HepG2 (cell line): ENCODE results near the gene ZNF845. TPM values are rescaled to one million over a fixed set of nuclear protein-coding genes. Genes with fewer than 3 reads are reported as not detected.

Source experiments
- ASH2L ChIP-seq: fragments of 300-600, 200-600 bp; sonication (generic); IDR thresholded peaks from 2 replicates; pipeline ENCODE4 v1.7.0; 2017; ENCODE audit warnings: low read depth, mild to moderate bottlenecking, moderate library complexity, mixed read lengths, low read length; ENCODE audit not compliant: insufficient read length
- CREB1 ChIP-seq, 2 experiments: fragments of 450-650 bp in 1 of 2; IDR thresholded peaks; 2 replicates each; pipeline ENCODE4 v1.6.1; 2016 to 2017; ENCODE audit warnings: control low read depth in 1 of 2, mild to moderate bottlenecking in 1 of 2, missing compliant biosample characterization in 1 of 2, missing genetic modification characterization in 1 of 2
- FOXA1 ChIP-seq, 2 experiments: fragments of 450-650 bp in 1 of 2; sonication (generic) in 1 of 2; formaldehyde crosslinking in 1 of 2; IDR thresholded peaks; 2 replicates each; pipeline versions ENCODE4 v1.4.0 to v1.6.1; 2016 to 2020; ENCODE audit warnings: missing genetic modification reagents in 1 of 2
- FOXJ3 ChIP-seq: sonication (generic); formaldehyde crosslinking; IDR thresholded peaks from 2 replicates; pipeline ENCODE4 v1.4.0; 2020; ENCODE audit warnings: missing genetic modification reagents, mild to moderate bottlenecking, borderline replicate concordance
- GATAD1 ChIP-seq: IDR thresholded peaks from 2 replicates; pipeline ENCODE4 v1.6.1; 2016; ENCODE audit warnings: missing genetic modification reagents, missing compliant biosample characterization
- GZF1 ChIP-seq: sonication (generic); formaldehyde crosslinking; IDR thresholded peaks from 2 replicates; pipeline ENCODE4 v1.5.1; 2020; ENCODE audit warnings: mild to moderate bottlenecking, missing genetic modification reagents
- HCFC1 ChIP-seq: fragments of 150-350 bp; IDR thresholded peaks from 2 replicates; pipeline ENCODE4 v1.6.1; 2014; ENCODE audit warnings: low read depth, low read length
- HNRNPLL ChIP-seq: fragments of 200-400 bp; formaldehyde crosslinking; IDR thresholded peaks from 2 replicates; pipeline ENCODE4 v1.6.1; 2017; ENCODE audit warnings: mild to moderate bottlenecking, low read depth, low read length; ENCODE audit not compliant: poor library complexity, severe bottlenecking
- HOXD1 ChIP-seq: sonication (generic); formaldehyde crosslinking; IDR thresholded peaks from 2 replicates; pipeline ENCODE4 v1.5.0; 2020; ENCODE audit warnings: missing genetic modification reagents
- JUND ChIP-seq: sonication (generic); formaldehyde crosslinking; IDR thresholded peaks from 2 replicates; pipeline ENCODE4 v1.8.0; 2022; ENCODE audit warnings: mild to moderate bottlenecking, missing genetic modification reagents
- MYNN ChIP-seq: sonication (generic); formaldehyde crosslinking; IDR thresholded peaks from 2 replicates; pipeline ENCODE4 v1.4.0; 2020; ENCODE audit warnings: mild to moderate bottlenecking, low read depth, missing genetic modification reagents
- NR2C2 ChIP-seq: sonication (generic); formaldehyde crosslinking; IDR thresholded peaks from 2 replicates; pipeline ENCODE4 v1.4.0; 2020; ENCODE audit warnings: missing genetic modification reagents, mild to moderate bottlenecking, moderate library complexity, borderline replicate concordance
- POLR2AphosphoS5 ChIP-seq: IDR thresholded peaks from 2 replicates; pipeline ENCODE4 v1.6.1; 2012; ENCODE audit warnings: low read depth, low read length
- SALL1 ChIP-seq: sonication (generic); formaldehyde crosslinking; IDR thresholded peaks from 2 replicates; pipeline ENCODE4 v1.8.0; 2022; ENCODE audit warnings: mild to moderate bottlenecking, missing genetic modification reagents
- SP1 ChIP-seq, 2 experiments: fragments of 450-650 bp in 1 of 2; sonication (generic) in 1 of 2; formaldehyde crosslinking in 1 of 2; IDR thresholded peaks; 2 replicates each; pipeline versions ENCODE4 v1.4.0 to v1.6.1; 2016 to 2020; ENCODE audit warnings: missing genetic modification reagents in 1 of 2
- TSC22D2 ChIP-seq: sonication (generic); formaldehyde crosslinking; IDR thresholded peaks from 2 replicates; pipeline ENCODE4 v1.5.1; 2020; ENCODE audit warnings: missing genetic modification reagents, mild to moderate bottlenecking, borderline replicate concordance
- XRCC5 ChIP-seq: fragments of 200-400 bp; formaldehyde crosslinking; optimal IDR thresholded peaks from 2 replicates; pipeline ENCODE3; 2017; ENCODE audit warnings: mild to moderate bottlenecking, low read length
- ZFY ChIP-seq: sonication (generic); formaldehyde crosslinking; IDR thresholded peaks from 2 replicates; pipeline ENCODE4 v1.4.0; 2020; ENCODE audit warnings: missing genetic modification reagents
- ZNF292 ChIP-seq: sonication (generic); formaldehyde crosslinking; IDR thresholded peaks from 2 replicates; pipeline ENCODE4 v1.8.1; 2022; ENCODE audit warnings: mild to moderate bottlenecking, low read depth, missing genetic modification reagents, borderline replicate concordance
- ZNF430 ChIP-seq: sonication (generic); formaldehyde crosslinking; IDR thresholded peaks from 2 replicates; pipeline ENCODE4 v1.9.0; 2021; ENCODE audit warnings: mild to moderate bottlenecking, missing genetic modification reagents
- ZNF766 ChIP-seq: sonication (generic); formaldehyde crosslinking; IDR thresholded peaks from 2 replicates; pipeline ENCODE4 v1.5.0; 2020; ENCODE audit warnings: missing genetic modification reagents, borderline replicate concordance
- ZSCAN25 ChIP-seq: sonication (generic); formaldehyde crosslinking; IDR thresholded peaks from 2 replicates; pipeline ENCODE4 v1.8.0; 2022; ENCODE audit warnings: mild to moderate bottlenecking, missing genetic modification reagents
- polyA plus RNA-seq, 8 experiments: library from polyadenylated mRNA; depleted of rRNA in 3 of 8; stranded (reverse) in 7 of 8; unstranded in 1 of 8; fragments of >200 nt; fragmentation: Illumina TruSeq in 4 of 8; extraction: Trizol in 4 of 8; gene quantifications; 2 replicates each; pipeline versions ENCODE4 v1.2.1 to v1.2.3, GENCODE V29; 2011 to 2016; ENCODE audit warnings: low read depth in 4 of 8, missing spikeins in 1 of 8, mixed read lengths in 1 of 8; ENCODE audit not compliant: insufficient read depth in 1 of 8
- total RNA-seq, 5 experiments: library from RNA; depleted of rRNA; stranded (reverse); fragments of >200 nt; fragmentation: Illumina TruSeq; extraction: Trizol; gene quantifications; 2 replicates each; pipeline ENCODE4 v1.2.3, GENCODE V29; 2016; ENCODE audit warnings: low read depth in 1 of 5
- TF ChIP-seq, protein P1 (sequence below): sonication (generic); formaldehyde crosslinking; IDR thresholded peaks from 2 replicates; pipeline ENCODE4 v1.5.0; 2020; ENCODE audit warnings: missing genetic modification reagents
- TF ChIP-seq, protein P2 (sequence below): IDR thresholded peaks from 2 replicates; pipeline ENCODE4 v1.6.1; 2012; ENCODE audit warnings: low read depth, low read length, improper control_type of control experiment

ZNF845 gene
- total and polyA plus RNA-seq, 2 of the 13 experiments (the other 11 are each of a cell fraction or from before 2014, with no cell fraction given): 1.7 to 9.6 TPM

DNA sequence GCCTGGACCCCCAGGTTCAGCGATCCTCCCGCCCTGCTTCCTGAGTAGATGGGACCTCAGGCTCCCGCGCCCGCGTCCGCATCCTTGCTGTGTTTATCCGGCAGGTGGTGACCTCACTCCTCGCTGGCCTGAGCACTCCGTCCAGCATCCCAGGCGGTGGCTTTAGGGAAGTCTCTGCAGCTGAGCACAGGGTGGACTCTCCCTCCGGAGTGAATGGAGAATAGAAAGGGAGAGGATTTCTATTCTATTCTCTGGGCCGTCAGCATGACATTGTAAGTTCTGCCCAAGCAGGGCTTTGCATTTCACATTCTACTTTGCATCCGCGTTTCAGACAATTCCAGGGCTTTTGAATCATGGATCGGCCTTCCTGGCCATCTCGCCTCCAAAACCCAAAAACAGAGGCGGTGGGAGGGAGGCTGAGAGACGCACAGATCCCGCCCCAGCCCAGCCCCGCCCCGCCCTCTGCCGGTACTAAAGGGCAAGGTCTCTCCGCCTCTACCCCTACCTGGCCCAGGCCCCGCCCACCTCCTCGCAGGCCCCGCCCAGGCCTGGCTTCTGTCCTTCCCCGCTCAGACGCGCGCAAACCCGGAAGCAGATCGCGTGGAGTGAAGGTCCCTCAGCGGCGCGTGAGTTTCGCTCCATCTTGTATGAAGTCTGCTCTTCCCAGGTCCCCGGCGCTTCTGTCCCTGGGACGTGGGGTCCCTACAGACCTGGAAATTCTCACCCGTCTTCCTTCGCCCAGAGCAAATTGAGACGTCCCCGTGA is 31.8 kb downstream of the ZNF845 start, which contains the start of gene ZNF525 (continued):
- TF ChIP-seq MYNN (CRISPR knock-in tag) (no peak), XRCC5 (no peak), CREB1 (IDR thresholded peaks at IDR 0.05) (no peak), CREB1 (CRISPR knock-in tag; IDR thresholded peaks at IDR 0.05) (no peak), ZNF292 (CRISPR knock-in tag) (no peak), GATAD1 (CRISPR knock-in tag) (0 out of 2 replicates have a peak, but pooled peaks have one; percentile 11), GZF1 (CRISPR knock-in tag) (no peak), FOXA1 (IDR thresholded peaks at IDR 0.05) (no peak), FOXA1 (CRISPR knock-in tag; IDR thresholded peaks at IDR 0.05) (no peak), HNRNPLL (no peak), ZNF766 (CRISPR knock-in tag) (no peak), FOXJ3 (CRISPR knock-in tag) (no peak), TSC22D2 (CRISPR knock-in tag) (no peak), ZSCAN25 (CRISPR knock-in tag) (peak; percentile 55; the same call in 1 of the 2 replicates), POLR2AphosphoS5 (peak; percentile 71), ASH2L (peak; percentile 28), SALL1 (peak; percentile 27; the same call in 1 of the 2 replicates), ZNF430 (CRISPR knock-in tag) (no peak), ZFY (CRISPR knock-in tag) (peak; percentile 18; the same call in 1 of the 2 replicates), NR2C2 (peak; percentile 70), HCFC1 (no peak), SP1 (IDR thresholded peaks at IDR 0.05) (no peak), SP1 (CRISPR knock-in tag; IDR thresholded peaks at IDR 0.05) (peak; percentile 60), HOXD1 (CRISPR knock-in tag) (no peak), JUND (CRISPR knock-in tag) (no peak)
- TF ChIP-seq, protein P1, sequence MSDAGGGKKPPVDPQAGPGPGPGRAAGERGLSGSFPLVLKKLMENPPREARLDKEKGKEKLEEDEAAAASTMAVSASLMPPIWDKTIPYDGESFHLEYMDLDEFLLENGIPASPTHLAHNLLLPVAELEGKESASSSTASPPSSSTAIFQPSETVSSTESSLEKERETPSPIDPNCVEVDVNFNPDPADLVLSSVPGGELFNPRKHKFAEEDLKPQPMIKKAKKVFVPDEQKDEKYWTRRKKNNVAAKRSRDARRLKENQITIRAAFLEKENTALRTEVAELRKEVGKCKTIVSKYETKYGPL (CRISPR knock-in tag): no peak
- TF ChIP-seq, protein P2, sequence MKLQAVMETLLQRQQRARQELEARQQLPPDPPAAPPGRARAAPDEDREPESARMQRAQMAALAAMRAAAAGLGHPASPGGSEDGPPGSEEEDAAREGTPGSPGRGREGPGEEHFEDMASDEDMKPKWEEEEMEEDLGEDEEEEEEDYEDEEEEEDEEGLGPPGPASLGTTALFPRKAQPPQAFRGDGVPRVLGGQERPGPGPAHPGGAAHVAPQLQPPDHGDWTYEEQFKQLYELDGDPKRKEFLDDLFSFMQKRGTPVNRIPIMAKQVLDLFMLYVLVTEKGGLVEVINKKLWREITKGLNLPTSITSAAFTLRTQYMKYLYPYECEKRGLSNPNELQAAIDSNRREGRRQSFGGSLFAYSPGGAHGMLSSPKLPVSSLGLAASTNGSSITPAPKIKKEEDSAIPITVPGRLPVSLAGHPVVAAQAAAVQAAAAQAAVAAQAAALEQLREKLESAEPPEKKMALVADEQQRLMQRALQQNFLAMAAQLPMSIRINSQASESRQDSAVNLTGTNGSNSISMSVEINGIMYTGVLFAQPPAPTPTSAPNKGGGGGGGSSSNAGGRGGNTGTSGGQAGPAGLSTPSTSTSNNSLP: no peak
